HG03439 (cell line): Measurements from ENCODE around the gene HEY2.
"Not testable (repeated sequence)": the region's sequence is repeated elsewhere in the genome, so short reads cannot be mapped to it uniquely, and the experiment has no call there.

Experiments
- ATAC-seq: cut with Tn5 transposase; IDR thresholded peaks from one replicate; pipeline ENCODE4 v1.9.1; 2021; ENCODE audit warnings: mild to moderate bottlenecking, moderate library complexity; ENCODE audit not compliant: unreplicated experiment

Gene HEY2

GRCh38 chr6:125793863-125794262 lies 44.4 kb downstream of the HEY2 start:
- no peak for ATAC-seq

DNA sequence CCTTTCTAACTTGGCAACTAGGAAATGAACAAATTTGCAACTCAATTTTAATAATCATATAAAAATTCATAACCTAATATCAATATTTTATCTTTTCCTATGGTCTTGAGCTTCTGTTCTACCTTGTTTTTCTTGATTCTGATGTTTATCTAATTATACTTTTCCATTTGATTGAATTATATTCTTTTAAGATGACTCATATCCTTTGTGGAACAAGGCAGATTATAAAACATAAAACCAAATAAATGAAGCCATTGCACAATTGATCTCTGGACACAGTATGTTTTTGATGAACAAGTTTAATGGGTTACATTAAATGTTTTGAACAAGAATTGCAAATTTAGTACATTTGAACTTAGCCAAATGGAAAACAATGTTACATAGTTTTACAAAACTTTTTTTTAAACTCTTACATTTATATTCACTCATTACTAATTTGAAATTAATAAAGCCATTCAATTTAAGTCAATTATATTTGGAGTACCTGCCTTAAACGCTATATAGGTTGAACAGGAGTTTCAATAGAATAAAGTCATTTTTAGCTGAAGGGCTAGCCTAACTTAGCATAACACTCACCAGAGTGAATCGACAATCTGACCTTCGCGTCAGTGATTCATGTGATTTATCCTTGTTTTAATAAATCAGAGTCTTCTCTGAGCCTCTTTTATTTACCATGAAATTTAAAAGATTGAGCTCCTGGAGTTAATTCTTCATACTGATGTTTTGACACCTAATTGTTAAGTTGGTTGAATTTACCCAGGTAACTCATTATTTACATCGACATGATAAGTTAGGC lies 45.1 kb downstream of the HEY2 start:
- no peak for ATAC-seq

- ATAC-seq: no peak
These were observed 45.9 kb downstream of the HEY2 start for GRCh38 chr6:125795301-125795700.

GRCh38 chr6:125797120-125797885 lies 47.9 kb downstream of the HEY2 start:
- ATAC-seq: no peak

DNA sequence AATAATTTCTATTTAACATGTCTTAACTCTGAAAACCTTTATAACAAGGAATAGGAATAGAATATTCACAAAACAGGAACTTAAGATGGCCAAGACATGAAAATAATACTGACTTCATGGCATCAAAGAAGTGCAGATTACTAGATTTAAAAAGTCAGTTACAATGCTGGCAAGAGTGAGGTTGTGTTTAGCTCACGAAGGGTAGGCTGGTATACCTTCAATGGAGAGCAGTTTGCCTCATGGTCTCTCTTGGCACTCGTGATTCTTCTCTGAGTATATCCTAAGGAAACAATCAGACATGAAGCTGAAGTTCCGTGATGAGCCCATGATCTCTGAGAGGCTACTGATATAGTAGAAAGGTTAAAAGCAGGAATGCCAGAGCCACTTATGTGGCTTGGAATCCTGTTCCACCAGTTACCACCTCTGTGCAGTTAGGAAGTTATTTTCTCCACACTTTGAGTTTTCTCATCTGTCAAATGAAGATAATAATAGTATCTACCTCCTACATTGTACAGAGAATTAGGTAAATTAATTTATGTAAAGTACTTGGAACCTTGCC lies 48.5 kb downstream of the HEY2 start:
- peak; percentile 17 for ATAC-seq

- peak; percentile 81 for ATAC-seq
These were observed 49.5 kb downstream of the HEY2 start for GRCh38 chr6:125798734-125799508.

DNA sequence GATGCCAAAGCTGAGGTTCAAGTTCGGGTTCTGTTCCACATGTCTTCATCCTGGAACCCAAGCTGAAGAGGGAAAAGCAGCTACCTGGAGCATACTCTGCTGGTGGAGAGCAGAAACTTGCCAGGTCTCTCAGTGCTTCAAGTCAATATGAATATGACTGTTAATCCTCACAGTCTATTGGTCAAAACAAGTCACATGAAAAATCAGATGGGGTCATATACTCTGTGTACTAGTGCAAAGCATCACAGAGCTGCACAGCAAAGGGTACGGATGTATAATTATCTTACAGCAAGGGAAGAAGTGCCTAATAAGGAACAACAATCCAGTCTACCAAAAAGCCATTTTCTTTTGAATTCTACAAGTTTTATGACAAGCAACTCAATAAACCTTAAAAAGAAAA lies 53.0 kb downstream of the HEY2 start:
- no peak for ATAC-seq

DNA sequence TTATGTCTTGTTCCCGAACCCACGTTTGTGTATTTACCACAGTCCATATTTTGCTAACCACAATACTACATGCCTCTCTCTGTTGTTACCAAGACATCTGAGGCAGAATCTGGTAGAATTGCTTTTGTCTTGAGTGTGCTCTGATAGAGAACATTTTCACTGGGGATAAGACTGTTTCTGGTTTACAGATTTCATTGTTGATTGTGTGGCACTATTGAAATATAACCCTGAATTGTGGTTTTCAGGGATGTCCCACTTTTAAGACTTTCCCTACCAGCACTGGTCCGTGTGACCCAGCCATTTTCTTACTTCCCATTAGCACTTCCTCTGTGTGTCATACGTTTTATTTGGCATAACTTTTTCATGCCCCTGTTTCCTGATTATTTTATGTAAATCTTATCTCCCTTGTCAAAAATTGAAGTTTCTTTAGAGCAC lies 53.5 kb downstream of the HEY2 start:
- no peak for ATAC-seq

DNA sequence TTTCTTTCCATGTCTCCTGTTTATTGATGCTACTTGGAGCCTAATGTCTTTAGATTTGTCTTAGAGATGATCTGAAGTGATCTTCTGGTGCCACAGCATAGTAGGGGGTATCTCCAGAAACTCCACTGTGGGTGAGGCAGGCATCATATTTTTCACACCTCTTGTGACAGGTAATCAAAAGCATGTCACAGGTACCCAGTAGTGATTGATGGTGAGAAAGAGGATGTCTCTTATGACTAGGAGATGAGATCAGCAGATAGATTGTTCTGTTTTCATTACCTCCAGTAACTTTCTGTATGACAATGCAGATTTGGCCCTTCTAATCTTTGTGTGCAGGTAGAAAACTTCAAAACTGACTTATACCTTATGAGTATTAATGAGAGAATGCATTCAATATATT lies 54.8 kb downstream of the HEY2 start:
- ATAC-seq: peak; percentile 60

- not testable (repeated sequence) for ATAC-seq
These were observed 55.5 kb downstream of the HEY2 start for GRCh38 chr6:125804866-125805425.

DNA sequence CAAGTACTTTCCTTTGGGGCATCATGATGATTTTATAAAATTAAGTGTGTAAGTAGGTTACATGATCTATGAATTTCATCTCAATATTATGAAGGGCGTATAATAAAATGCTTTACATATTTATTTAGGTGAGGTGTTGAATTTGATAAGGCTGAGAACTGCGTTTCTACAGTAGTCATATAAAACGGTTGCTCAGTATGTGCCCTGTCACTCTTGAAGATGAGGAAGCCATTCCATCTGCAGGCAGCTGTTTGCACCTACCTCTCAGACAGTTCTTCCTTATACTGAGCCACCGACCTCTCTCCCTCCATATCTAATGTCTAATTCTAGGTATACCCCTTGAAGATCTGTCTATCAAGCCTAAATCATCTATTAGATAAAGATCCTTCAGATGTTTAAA lies 57.4 kb downstream of the HEY2 start:
- ATAC-seq: no peak

- ATAC-seq: peak; percentile 37
These were observed 57.9 kb downstream of the HEY2 start for GRCh38 chr6:125807293-125807692.

- no peak for ATAC-seq
These were observed 58.6 kb downstream of the HEY2 start for GRCh38 chr6:125808060-125808459.

DNA sequence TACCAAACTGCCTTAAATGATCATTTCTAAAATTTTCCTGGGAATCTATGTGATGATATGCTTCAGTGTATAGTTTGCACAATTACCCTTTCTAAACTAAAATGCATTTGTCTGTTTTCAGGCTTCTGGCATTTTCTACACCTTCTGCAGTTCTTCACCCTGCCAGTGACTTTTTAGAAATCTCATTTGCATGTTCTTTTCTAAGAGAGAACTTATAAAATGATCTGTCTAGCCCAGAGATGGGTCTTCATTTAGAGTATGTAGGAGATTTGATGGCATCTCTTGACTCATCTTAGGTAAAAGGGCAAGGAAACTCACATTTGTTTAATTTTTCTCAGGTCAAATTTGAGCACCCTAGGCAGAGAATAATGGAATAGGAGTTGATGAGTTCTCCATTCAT lies 59.2 kb downstream of the HEY2 start:
- ATAC-seq: no peak

DNA sequence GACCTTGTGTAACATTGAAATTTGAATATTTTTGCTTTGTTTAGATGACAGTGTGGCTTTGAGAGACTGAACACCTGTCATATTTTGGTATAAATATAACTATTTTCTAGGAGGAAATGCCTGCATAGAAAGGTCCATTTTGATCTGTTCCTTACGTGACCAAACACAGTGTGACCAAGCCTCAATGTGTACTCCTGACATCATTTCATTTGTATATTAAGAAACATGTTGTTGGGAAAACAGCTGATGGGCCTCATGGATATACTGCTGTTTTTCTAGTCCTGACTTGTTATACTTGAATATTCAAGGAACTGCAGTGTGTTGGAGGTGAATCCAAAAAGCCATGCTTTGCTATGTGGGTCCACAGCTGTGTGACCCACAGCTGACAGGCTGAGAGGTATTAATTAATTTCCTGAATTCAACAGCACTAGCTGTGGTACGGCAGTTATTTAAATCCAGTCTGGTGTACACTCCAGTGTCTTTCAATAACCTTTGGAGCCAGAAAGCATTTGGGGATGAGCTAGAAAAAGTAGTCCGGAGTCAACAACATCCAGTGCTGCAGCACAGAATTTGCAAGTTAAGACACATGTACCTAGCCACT lies 60.2 kb downstream of the HEY2 start:
- ATAC-seq: no peak

- no peak for ATAC-seq
These were observed 61.0 kb downstream of the HEY2 start for GRCh38 chr6:125810445-125810844.
